Ascending aorta (tissue), 2 donors: Measurements from ENCODE around the gene LRRC8C. TPM values are rescaled to one million over a fixed set of nuclear protein-coding genes. Genes with fewer than 3 reads are reported as not detected.

Experiments used
- DNase-seq, 2 donors: peaks; one replicate each; pipeline ENCODE4 v3.0.0-alpha.2; 2019; ENCODE audit warnings: low spot score in 2 of 2
- H3K27ac ChIP-seq, 2 donors: fragments of 200-600 bp; sonication (generic); one replicate each; pipeline ENCODE4 v1.5.1; 2016 to 2017; ENCODE audit warnings: mild to moderate bottlenecking in 1 of 2
- H3K27me3 ChIP-seq: fragments of 200-600 bp; sonication (generic); one replicate; pipeline ENCODE4 v1.5.1; 2017
- H3K36me3 ChIP-seq, 2 donors: fragments of 200-600 bp; sonication (generic); one replicate each; pipeline ENCODE4 v1.5.1; 2016
- H3K4me1 ChIP-seq, 2 donors: fragments of 200-600 bp; sonication (generic); one replicate each; pipeline ENCODE4 v1.5.1; 2016 to 2017; ENCODE audit warnings: mild to moderate bottlenecking in 1 of 2
- H3K4me3 ChIP-seq, 2 donors: fragments of 200-600 bp; sonication (generic); one replicate each; pipeline ENCODE4 v1.5.1; 2016 to 2017; ENCODE audit warnings: mild to moderate bottlenecking in 1 of 2
- H3K9me3 ChIP-seq, 2 donors: fragments of 200-600 bp; sonication (generic); one replicate each; pipeline ENCODE4 v1.5.1; 2016
- CTCF ChIP-seq, 3 experiments: fragments of 200-600 bp in 2 of 3; fragments of 450-650 bp in 1 of 3; sonication (generic) in 2 of 3; IDR thresholded peaks; one replicate each; pipeline ENCODE4 v1.5.1; 2016 to 2019; ENCODE audit warnings: antibody characterized with exemption in 3 of 3, mild to moderate bottlenecking in 1 of 3, moderate library complexity in 1 of 3
- intact Hi-C: fragments of 100-400 bp; cut with DNase I; formaldehyde crosslinking; loops from one replicate; pipeline ENCODE4 v1.15.1; 2023
- total RNA-seq: library from RNA; depleted of rRNA; stranded (reverse); fragments of >200 nt; gene quantifications from one replicate; pipeline ENCODE4 v1.1.0, GENCODE V29; 2016

LRRC8C gene
- total RNA-seq, 1 donor from 2014 or later, result 7.5 TPM

DNA sequence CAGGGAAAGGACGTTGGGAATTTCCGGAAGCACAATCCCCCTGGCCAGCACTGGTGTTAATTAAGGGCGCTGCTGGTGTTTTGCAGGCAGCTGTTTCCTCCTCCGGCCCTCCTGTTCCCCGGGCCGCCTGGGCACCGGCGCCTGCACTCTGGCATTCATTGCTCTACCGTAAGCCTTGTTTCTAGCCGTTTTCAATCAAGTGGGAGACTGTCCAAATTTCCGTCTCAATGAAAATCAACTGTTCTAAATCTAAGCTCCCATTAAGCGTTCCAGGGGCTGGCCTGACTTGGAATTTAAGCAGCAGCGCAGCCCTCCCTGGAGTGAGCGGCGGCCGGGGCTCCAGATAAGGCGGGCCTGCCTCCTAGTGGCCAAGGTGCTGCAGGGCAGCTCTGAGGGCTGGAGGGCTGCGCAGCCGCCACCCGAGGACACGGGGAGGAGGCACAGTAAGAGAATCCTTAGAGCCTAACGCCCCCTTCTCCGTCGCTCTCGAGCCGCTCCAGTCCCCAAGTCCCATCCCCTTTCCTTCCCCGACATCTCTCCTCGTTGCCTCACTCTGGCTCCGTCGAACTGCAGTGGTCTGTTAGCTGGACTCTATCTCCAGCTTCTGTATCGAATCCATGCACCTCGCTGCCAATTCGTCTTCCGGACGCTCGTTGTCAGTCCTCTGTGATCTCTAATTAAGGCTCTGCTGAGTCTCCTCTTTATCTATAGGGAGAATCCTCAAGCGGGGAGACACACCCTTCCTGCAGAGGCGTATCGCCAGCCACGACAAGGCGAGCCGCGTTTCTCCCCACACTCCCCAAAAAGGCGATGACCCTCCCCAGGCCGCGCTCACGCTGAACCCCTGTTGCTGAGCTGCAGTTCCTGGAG, 130.1 kb downstream of the LRRC8C start:
- H3K27me3 ChIP-seq, result no peaks in the 10 kb centered on the region
- H3K36me3 ChIP-seq, result no peaks in the 10 kb centered on the region
- intact Hi-C loops, result loop anchor here (1.0 to 5.0 kb wide), 3 partner anchors 132 to 280 kb away; no protein-coding TSS in a partner anchor
- no peak overlapping the region for H3K27ac ChIP-seq
- H3K9me3 ChIP-seq, result no peaks in the 10 kb centered on the region
- peaks cover 0 to 4% of the 10 kb centered on the region in 2 donors for H3K4me1 ChIP-seq
- peak; percentile 26 to 91 for DNase-seq
- peak; percentile 91 to 98 (median 95) for TF ChIP-seq CTCF (IDR thresholded peaks at IDR 0.05)
- H3K4me3 ChIP-seq, result peak overlapping the region; percentile 51 to 65

- Histone ChIP-seq H3K4me1 (peaks cover 0 to 4% of the 10 kb centered on the region in 2 donors), H3K27ac (no peak overlapping the region), H3K27me3 (no peaks in the 10 kb centered on the region), H3K9me3 (no peaks in the 10 kb centered on the region), H3K4me3 (peak overlapping the region; percentile 51 to 65), H3K36me3 (no peaks in the 10 kb centered on the region)
- no peak for TF ChIP-seq CTCF (IDR thresholded peaks at IDR 0.05)
- DNase-seq, result no peak
- intact Hi-C loops, result loop anchor here (1.0 to 5.0 kb wide), 3 partner anchors 132 to 281 kb away; no protein-coding TSS in a partner anchor
These were observed 130.7 kb downstream of the LRRC8C start for GRCh38 chr1:89763649-89763986.

DNA sequence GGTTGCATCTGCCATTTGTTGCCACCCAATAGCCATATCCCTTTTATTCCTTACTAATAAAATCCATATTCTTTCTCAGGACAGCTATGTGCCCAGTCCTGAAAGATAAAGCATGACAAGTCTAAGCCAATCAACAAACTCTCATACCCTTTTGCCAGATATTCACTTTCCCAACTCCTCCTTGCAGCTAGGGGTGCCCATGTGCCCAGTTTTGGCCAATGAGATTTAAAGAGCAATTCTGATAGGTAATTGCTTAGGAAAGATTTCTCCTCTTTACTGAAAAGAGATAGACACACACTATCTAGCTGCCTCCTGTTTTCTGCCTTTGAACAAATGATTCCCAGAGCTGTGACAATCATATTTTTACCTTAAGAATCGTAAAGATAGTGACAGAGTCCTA, 132.9 kb downstream of the LRRC8C start:
- H3K4me1 ChIP-seq, result peaks cover 0 to 4% of the 10 kb centered on the region in 2 donors
- no peak for TF ChIP-seq CTCF (IDR thresholded peaks at IDR 0.05)
- no peaks in the 10 kb centered on the region for H3K9me3 ChIP-seq
- no peaks in the 10 kb centered on the region for H3K27me3 ChIP-seq
- intact Hi-C loops, result no loop called here
- DNase-seq, result no peak
- H3K27ac ChIP-seq, result no peak overlapping the region
- H3K36me3 ChIP-seq, result no peaks in the 10 kb centered on the region
- no peak overlapping the region for H3K4me3 ChIP-seq

DNA sequence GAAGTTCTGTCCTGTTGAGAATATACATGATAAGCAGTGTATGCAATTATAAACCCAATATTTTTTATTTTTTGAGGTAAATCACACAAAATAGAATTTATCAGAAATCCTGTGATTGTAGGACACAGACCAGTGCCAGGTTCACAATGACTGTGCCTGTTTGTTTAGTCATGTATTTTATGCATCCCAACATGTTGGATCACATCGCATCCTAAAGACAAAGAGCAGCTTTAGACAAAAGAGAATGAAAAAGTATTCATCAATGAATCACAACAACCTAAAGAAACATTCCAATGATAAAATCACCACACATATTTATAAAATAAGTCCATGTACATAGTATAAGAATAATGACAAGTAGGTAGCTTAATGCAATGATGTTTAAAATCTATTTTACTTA, 134.7 kb downstream of the LRRC8C start:
- no peaks in the 10 kb centered on the region for H3K27me3 ChIP-seq
- H3K27ac ChIP-seq, result no peak overlapping the region
- no peak for DNase-seq
- no peak for TF ChIP-seq CTCF (IDR thresholded peaks at IDR 0.05)
- intact Hi-C loops, result no loop called here
- H3K4me3 ChIP-seq, result no peak overlapping the region
- no peaks in the 10 kb centered on the region for H3K36me3 ChIP-seq
- peaks cover 0 to 4% of the 10 kb centered on the region in 2 donors for H3K4me1 ChIP-seq
- H3K9me3 ChIP-seq, result no peaks in the 10 kb centered on the region

Other genes with a start within 250 kb of the LRRC8C start
- 4.2 TPM for gene LRRC8B, start 108.3 kb upstream of the LRRC8C start, total RNA-seq
- gene LRRC8D, start 187.9 kb downstream of the LRRC8C start, total RNA-seq, result 1.3 TPM